Effector memory CD4-positive, alpha-beta T cell (primary cell): ENCODE results near the gene XPA.

ENCODE experiments used
- DNase-seq, 3 donors: peaks; one replicate each; pipeline ENCODE4 v3.0.0-alpha.2; 2020
- H3K27ac ChIP-seq: 2 replicates; pipeline ENCODE4 v1.7.0; 2013; ENCODE audit warnings: mild to moderate bottlenecking, low read length, moderate library complexity; ENCODE audit not compliant: insufficient read depth, poor library complexity, severe bottlenecking
- H3K27me3 ChIP-seq: replicated peaks from 2 replicates; pipeline ENCODE4 v1.7.0; 2013; ENCODE audit warnings: mild to moderate bottlenecking, low read length; ENCODE audit not compliant: insufficient read depth, control insufficient read depth, poor library complexity, severe bottlenecking
- H3K36me3 ChIP-seq: 2 replicates; pipeline ENCODE4 v1.7.0; 2013; ENCODE audit warnings: mild to moderate bottlenecking, low read length, moderate library complexity; ENCODE audit not compliant: control insufficient read depth, insufficient read depth
- H3K4me1 ChIP-seq: 2 replicates; pipeline ENCODE4 v1.7.0; 2013; ENCODE audit warnings: low read length, mild to moderate bottlenecking; ENCODE audit not compliant: control insufficient read depth, insufficient read depth, poor library complexity, severe bottlenecking
- H3K4me3 ChIP-seq: 2 replicates; pipeline ENCODE4 v1.7.0; 2013; ENCODE audit warnings: low read length, low read depth, mild to moderate bottlenecking; ENCODE audit not compliant: insufficient read depth, poor library complexity, severe bottlenecking
- H3K9me3 ChIP-seq: 2 replicates; pipeline ENCODE4 v1.7.0; 2013; ENCODE audit warnings: mild to moderate bottlenecking, low read length, moderate library complexity; ENCODE audit not compliant: control insufficient read depth

Gene XPA

DNA sequence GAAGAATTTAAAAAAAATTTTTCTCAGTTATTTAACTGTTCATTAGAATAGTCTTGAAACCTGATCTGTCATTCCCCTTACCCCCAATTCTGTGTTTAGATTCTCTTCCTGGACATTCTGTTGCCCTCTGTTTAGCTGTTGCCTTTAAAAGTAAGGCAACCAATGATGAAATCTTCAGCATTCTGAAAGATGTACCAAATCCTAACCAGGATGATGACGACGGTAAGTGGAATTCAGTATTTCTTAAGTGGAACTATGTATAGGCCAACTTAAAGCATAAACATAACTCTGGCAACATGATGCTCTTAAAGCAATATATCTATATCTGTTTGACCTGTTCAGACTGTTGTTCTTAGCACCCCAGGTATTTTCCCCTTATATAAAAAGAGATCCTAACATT is 36.3 kb downstream of the XPA start:
- H3K27ac ChIP-seq = no peak overlapping the region

DNA sequence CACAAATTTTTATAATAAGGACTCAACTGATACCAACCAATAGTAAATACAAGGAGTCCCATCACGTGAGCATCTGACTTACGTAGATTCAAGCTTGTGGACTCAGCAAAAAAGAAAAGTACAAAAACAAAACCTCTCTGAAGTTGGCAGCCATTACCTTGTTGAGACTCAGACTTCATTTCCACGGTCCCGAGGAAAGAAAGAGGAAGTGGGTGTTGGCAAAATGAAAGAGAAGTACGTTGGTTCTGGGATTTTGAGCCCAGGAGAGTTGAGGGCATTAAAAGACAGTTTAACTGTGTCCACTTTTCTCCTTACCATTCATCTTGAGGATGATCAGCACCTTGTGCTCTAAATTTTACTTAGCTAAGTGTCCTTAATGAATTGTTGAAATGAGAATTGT is 36.8 kb downstream of the XPA start:
- Histone ChIP-seq H3K27ac (no peak overlapping the region), H3K36me3 (peaks cover 82% of the 10 kb centered on the region)

More for the DNA sequence above, 36.3 kb downstream of the XPA start:
- Histone ChIP-seq H3K9me3 (no peaks in the 10 kb centered on the region), H3K4me1 (no peaks in the 10 kb centered on the region), H3K27me3 (no peaks in the 10 kb centered on the region), H3K4me3 (no peak overlapping the region), H3K36me3 (peaks cover 81% of the 10 kb centered on the region)
- no peak for DNase-seq

DNA sequence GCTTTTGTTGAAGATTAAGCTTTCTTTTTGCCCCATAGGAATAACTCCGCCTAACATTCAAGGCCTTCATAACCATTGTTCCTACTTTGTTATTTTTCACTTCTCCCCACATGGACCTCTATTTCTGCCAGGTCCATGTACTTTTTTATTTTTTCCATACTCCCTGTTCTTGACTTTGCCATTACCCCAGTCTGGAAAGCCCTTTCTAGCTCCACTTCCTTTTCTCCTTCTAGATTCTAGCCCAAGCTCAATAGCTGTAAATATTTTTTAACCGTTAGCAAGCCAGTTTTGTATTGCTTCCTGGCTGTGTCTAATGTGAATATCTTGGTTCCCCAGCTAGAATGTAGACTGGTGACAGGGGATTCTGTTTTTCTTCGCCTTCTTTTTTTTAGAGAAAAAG is 37.4 kb downstream of the XPA start:
- Histone ChIP-seq H3K27me3 (no peaks in the 10 kb centered on the region), H3K36me3 (peaks cover 82% of the 10 kb centered on the region), H3K9me3 (no peaks in the 10 kb centered on the region), H3K27ac (no peak overlapping the region), H3K4me3 (no peak overlapping the region), H3K4me1 (no peaks in the 10 kb centered on the region)
- no peak for DNase-seq

More for the DNA sequence above, 36.8 kb downstream of the XPA start:
- Histone ChIP-seq H3K27me3 (no peaks in the 10 kb centered on the region), H3K9me3 (no peaks in the 10 kb centered on the region), H3K4me1 (no peaks in the 10 kb centered on the region), H3K4me3 (no peak overlapping the region)
- DNase-seq = no peak

DNA sequence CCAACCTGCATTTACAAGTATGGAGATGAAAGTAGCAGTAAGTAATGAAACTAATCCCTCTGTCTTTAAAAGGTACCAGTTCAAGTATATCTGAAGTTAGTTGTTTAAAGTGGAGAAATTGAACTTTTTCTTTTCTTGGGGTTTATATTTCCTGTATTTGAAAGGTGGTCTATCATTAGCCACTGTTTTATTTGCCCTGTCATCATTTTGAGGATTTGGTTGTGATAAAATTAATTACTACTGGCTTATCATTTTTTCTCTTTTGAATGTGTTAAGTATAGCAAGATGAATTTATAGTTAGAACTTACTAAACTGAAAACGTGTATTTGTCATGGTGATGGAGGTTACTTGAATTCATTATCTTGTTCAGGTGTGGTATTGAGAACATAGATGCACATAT is 38.4 kb downstream of the XPA start:
- Histone ChIP-seq H3K27ac (no peak overlapping the region), H3K4me3 (no peak overlapping the region), H3K9me3 (no peaks in the 10 kb centered on the region), H3K27me3 (no peaks in the 10 kb centered on the region), H3K4me1 (no peaks in the 10 kb centered on the region), H3K36me3 (peaks cover 83% of the 10 kb centered on the region)
- no peak for DNase-seq

DNA sequence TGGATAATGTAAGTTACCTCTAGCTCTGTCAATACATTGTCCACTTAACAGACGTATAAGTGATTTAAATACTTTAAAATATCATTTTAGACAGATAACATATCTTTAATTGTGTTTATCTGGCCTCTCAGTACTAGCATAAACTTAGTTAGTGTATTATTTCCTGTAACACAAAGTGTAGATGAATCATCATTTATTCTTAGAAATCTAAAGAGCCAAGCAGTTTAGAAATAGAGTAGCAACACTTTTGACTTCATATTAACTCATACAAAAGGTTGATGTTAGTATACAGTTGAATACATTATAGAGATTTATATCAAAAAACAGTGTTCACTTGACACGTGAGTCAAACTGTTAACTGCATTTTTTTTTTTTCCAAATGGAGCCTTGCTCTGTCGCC is 45.5 kb downstream of the XPA start:
- no peak overlapping the region for H3K4me3 ChIP-seq
- H3K27ac ChIP-seq = no peak overlapping the region
- H3K4me1 ChIP-seq = no peaks in the 10 kb centered on the region
- no peaks in the 10 kb centered on the region for H3K9me3 ChIP-seq
- no peak for DNase-seq
- no peaks in the 10 kb centered on the region for H3K27me3 ChIP-seq
- peaks cover 74% of the 10 kb centered on the region for H3K36me3 ChIP-seq

DNA sequence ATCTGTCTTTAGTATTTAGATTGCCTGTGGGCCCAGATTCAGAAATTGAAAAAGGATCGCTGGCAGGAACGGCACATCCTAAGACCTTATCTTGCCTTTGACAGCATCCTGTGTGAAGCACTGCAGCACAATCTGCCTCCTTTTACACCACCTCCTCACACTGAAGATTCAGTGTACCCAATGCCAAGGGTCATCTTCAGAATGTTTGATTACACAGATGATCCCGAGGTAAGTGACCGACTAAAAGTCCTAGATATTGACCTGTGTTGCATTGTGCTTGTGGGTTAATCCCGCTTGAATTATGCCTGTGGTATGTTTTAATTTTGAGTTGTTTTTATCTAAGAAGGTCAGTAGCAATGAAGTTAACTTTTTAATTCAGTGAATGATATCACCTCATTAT is 49.1 kb downstream of the XPA start:
- H3K36me3 ChIP-seq = peaks cover 70% of the 10 kb centered on the region
- DNase-seq = no peak
- H3K27me3 ChIP-seq = no peaks in the 10 kb centered on the region
- H3K27ac ChIP-seq = no peak overlapping the region
- H3K4me1 ChIP-seq = no peaks in the 10 kb centered on the region
- no peaks in the 10 kb centered on the region for H3K9me3 ChIP-seq
- no peak overlapping the region for H3K4me3 ChIP-seq

DNA sequence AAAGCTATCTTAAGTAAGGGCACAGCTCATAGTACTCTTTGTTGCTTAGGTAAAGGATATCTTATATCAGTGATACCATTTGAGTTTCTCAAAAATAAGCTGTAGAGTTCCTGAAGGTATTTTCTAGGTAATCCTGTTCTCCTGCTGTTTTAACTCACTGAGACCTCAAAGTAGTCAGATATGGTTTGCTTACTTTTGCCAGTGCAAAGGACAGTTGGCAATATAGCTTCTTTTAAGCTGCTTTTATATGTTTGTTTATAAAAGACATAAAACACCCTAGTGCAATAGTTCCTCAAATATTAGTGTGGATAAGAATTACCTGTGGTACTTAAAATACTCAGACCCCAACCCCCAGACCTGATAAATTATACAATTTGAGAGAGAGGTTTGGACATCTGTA is 51.4 kb downstream of the XPA start:
- no peak overlapping the region for H3K4me3 ChIP-seq
- H3K36me3 ChIP-seq = peaks cover 63% of the 10 kb centered on the region
- H3K9me3 ChIP-seq = no peaks in the 10 kb centered on the region

DNA sequence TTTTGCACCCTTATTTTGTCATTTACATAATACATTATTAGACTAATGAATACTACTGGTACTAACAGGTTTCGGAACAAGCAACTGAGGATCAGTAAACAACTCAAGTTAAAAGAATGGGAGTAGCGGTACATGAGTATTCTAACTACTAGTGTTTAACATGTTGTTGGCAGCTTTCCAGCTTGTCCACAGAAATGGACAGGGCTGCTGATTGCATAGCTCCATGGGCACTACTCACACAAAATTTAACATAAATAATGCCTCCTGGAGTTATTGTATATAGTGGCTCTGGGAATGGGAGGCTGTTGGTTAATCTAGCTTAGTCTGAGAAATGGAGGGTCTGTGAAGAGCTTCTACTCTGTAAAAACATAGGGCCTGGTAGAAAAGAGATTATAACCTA is 56.8 kb downstream of the XPA start:
- Histone ChIP-seq H3K4me3 (no peak overlapping the region), H3K4me1 (peaks cover 14% of the 10 kb centered on the region), H3K27me3 (no peaks in the 10 kb centered on the region), H3K9me3 (no peaks in the 10 kb centered on the region), H3K27ac (no peak overlapping the region), H3K36me3 (peaks cover 35% of the 10 kb centered on the region)
- DNase-seq = no peak

More for the DNA sequence above, 51.4 kb downstream of the XPA start:
- no peak for DNase-seq
- no peak overlapping the region for H3K27ac ChIP-seq
- no peaks in the 10 kb centered on the region for H3K27me3 ChIP-seq
- H3K4me1 ChIP-seq = no peaks in the 10 kb centered on the region

DNA sequence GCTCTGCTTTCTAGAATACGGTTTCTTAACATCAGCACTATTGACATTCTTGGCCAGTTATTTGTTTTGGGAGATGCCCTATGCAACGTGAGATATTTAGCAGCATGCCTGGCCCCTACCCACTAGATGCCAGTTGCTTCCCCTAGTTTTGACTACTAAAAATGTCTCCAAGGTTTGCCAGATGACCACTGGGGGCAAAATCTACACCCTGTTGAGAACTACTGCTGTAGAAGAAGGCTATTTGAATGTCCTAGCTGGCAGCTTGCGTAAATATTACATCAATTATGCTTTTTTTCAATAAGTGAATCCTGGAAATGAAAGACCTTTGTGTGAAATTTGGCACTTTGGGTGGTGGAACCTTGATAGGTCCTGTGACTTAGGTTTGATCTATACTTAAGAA is 58.5 kb downstream of the XPA start:
- H3K36me3 ChIP-seq = peaks cover 19% of the 10 kb centered on the region
- H3K27me3 ChIP-seq = no peaks in the 10 kb centered on the region
- H3K9me3 ChIP-seq = no peaks in the 10 kb centered on the region
- H3K4me3 ChIP-seq = no peak overlapping the region
- no peak overlapping the region for H3K27ac ChIP-seq
- no peak for DNase-seq
- peaks cover 18% of the 10 kb centered on the region for H3K4me1 ChIP-seq

DNA sequence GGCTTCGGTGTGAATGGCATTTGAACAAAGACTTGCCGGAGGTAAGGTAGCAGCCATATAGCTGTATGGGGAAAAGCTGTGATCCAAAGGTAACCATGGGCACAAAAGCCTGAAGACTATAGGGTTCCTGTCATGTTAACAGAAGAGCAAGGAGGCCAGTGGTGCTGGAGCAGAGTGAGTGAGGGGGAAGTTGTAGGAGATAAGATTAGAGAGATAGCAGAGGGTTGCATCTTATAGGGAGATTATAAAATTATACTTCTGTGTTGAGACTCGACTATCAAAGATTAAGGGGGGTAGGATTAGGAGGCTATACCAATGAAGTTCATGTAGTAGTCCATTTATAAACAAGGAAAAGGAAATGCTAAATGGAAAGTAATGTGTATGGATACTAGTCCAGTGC is 60.2 kb downstream of the XPA start:
- Histone ChIP-seq H3K27me3 (no peaks in the 10 kb centered on the region), H3K9me3 (no peaks in the 10 kb centered on the region), H3K4me3 (no peak overlapping the region), H3K36me3 (peaks cover 7% of the 10 kb centered on the region), H3K27ac (no peak overlapping the region), H3K4me1 (peaks cover 24% of the 10 kb centered on the region)
- DNase-seq = no peak

DNA sequence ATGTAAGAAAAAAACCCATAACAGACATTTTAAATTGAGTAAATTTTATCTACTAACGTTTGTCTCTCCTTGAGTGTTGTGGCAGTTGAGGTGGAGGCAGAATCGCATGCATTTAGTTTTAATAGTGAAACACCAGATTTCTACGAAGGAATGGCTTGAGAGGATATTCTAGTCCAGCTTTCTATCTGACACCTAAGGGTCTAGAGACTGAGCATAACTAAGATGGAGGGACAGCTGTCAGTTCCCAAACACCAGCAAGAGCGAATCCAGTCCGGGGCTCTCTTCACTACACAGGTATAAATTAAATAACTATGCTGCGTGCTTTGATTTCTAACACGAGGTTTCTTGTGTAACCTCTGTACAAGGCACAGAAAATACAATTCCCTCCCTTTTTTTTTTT is 62.1 kb downstream of the XPA start:
- Histone ChIP-seq H3K4me3 (no peak overlapping the region), H3K36me3 (peaks cover 4% of the 10 kb centered on the region), H3K9me3 (no peaks in the 10 kb centered on the region), H3K4me1 (peaks cover 24% of the 10 kb centered on the region), H3K27ac (no peak overlapping the region), H3K27me3 (no peaks in the 10 kb centered on the region)
- DNase-seq = no peak
